Activated B cell treated with CpG ODN at 0.5 μM for 24 hours (primary cell): Measurements from ENCODE around the gene PARP1. TPM values are rescaled to one million over a fixed set of nuclear protein-coding genes. Genes with fewer than 3 reads are reported as not detected.

Experiments
- ATAC-seq: fragments of 200-7000 bp; cut with Tn5 transposase; one replicate; pipeline ENCODE4 v1.10.0; 2021; ENCODE audit warnings: low read depth, mild to moderate bottlenecking, moderate library complexity
- CTCF ChIA-PET: fragments of 350-600 bp; sonication (Branson Sonifier 250); formaldehyde crosslinking; loops from one replicate; lab custom pipeline; 2021; ENCODE audit warnings: antibody characterized with exemption; lab: Charles Lee
- POLR2A ChIA-PET: fragments of 350-600 bp; sonication (Branson Sonifier 250); formaldehyde crosslinking; loops from one replicate; lab custom pipeline; 2021; ENCODE audit warnings: antibody characterized with exemption; lab: Charles Lee
- DNase-seq: peaks from one replicate; pipeline ENCODE4 v3.0.0; 2022
- H3K27ac Mint-ChIP-seq: one replicate; pipeline ENCODE4 v1.8.0; 2020; ENCODE audit warnings: mixed read lengths
- H3K27me3 Mint-ChIP-seq: one replicate; pipeline ENCODE4 v1.8.0; 2021; ENCODE audit warnings: mixed read lengths
- H3K36me3 Mint-ChIP-seq: one replicate; pipeline ENCODE4 v1.8.0; 2021; ENCODE audit warnings: low read depth, mixed read lengths
- H3K4me1 Mint-ChIP-seq: one replicate; pipeline ENCODE4 v1.8.0; 2021; ENCODE audit warnings: mixed read lengths
- H3K4me3 Mint-ChIP-seq: one replicate; pipeline ENCODE4 v1.8.0; 2020; ENCODE audit warnings: mild to moderate bottlenecking, mixed read lengths
- H3K9me3 Mint-ChIP-seq: one replicate; pipeline ENCODE4 v1.8.0; 2020; ENCODE audit warnings: mixed read lengths
- CTCF ChIP-seq: fragments of 200-600 bp; IDR thresholded peaks from one replicate; pipeline ENCODE4 v1.8.0; 2022; ENCODE audit warnings: antibody characterized with exemption, mild to moderate bottlenecking
- intact Hi-C: fragments of 100-400 bp; cut with micrococcal nuclease; formaldehyde crosslinking; loops from one replicate; pipeline ENCODE4 v1.15.1; 2024
- total RNA-seq: library from RNA; stranded (reverse); gene quantifications from 2 replicates; pipeline ENCODE4 v1.2.3, GENCODE V29; 2022

PARP1 gene
- total RNA-seq, 1 donor from 2014 or later, result 260 TPM

GRCh38 chr1:226407199-226407496 is 745 bp downstream of the PARP1 start:
- DNase-seq (no peak), ATAC-seq (peak; percentile 15)
- H3K9me3 Mint-ChIP-seq, result no peaks in the 10 kb centered on the region
- no peak for TF ChIP-seq CTCF
- peak overlapping the region; percentile 96 for H3K27ac Mint-ChIP-seq
- H3K36me3 Mint-ChIP-seq, result peaks cover 21% of the 10 kb centered on the region
- H3K4me3 Mint-ChIP-seq, result peak overlapping the region; percentile 98
- POLR2A ChIA-PET, result interaction anchor here (0.6 to 3.9 kb wide), 20 partner anchors 8 to 951 kb away, joined by 3 to 18 read pairs (median 4); partner anchors contain the start of genes H3-3A, LIN9 and SDE2
- peaks cover 62% of the 10 kb centered on the region for H3K4me1 Mint-ChIP-seq
- CTCF ChIA-PET, result interaction anchor here (1.0 to 3.8 kb wide), 11 partner anchors 10 to 940 kb away, joined by 3 to 22 read pairs (median 4); partner anchors contain the start of gene LIN9
- H3K27me3 Mint-ChIP-seq, result no peaks in the 10 kb centered on the region
- intact Hi-C loops, result loop anchor here (1.0 to 5.0 kb wide), 11 partner anchors 46 to 1975 kb away; partner anchors contain the start of genes IBA57, LBR, SDE2 and WDR26

GRCh38 chr1:226406401-226406881 is 1.5 kb downstream of the PARP1 start:
- Mint-ChIP-seq H3K4me1 (peaks cover 69% of the 10 kb centered on the region), H3K27ac (peak overlapping the region; percentile 96), H3K9me3 (no peaks in the 10 kb centered on the region), H3K36me3 (peaks cover 28% of the 10 kb centered on the region), H3K4me3 (peak overlapping the region; percentile 98), H3K27me3 (no peaks in the 10 kb centered on the region)
- intact Hi-C loops, result loop anchor here (1.0 to 5.0 kb wide), 10 partner anchors 46 to 1974 kb away; partner anchors contain the start of genes IBA57, LBR, SDE2 and WDR26
- ChIA-PET POLR2A (interaction anchor here (0.6 to 3.9 kb wide), 14 partner anchors 35 to 951 kb away, joined by 3 to 18 read pairs (median 4); partner anchors contain the start of gene SDE2), CTCF (interaction anchor here (0.8 to 3.8 kb wide), 5 partner anchors 18 to 281 kb away, joined by 3 to 22 read pairs (median 4); no protein-coding TSS in a partner anchor)
- peak; percentile 12 for ATAC-seq
- DNase-seq, result no peak
- TF ChIP-seq CTCF, result no peak

- ATAC-seq, result no peak
Observed at GRCh38 chr1:226405411-226405988, 2.4 kb downstream of the PARP1 start.

GRCh38 chr1:226404904-226405222 is 3.0 kb downstream of the PARP1 start:
- H3K36me3 Mint-ChIP-seq, result peaks cover 44% of the 10 kb centered on the region
- peak overlapping the region; percentile 98 for H3K4me3 Mint-ChIP-seq
- no peak for ATAC-seq
- no peaks in the 10 kb centered on the region for H3K9me3 Mint-ChIP-seq
- no peak for TF ChIP-seq CTCF
- H3K27ac Mint-ChIP-seq, result peak overlapping the region; percentile 96
- peaks cover 84% of the 10 kb centered on the region for H3K4me1 Mint-ChIP-seq
- no peaks in the 10 kb centered on the region for H3K27me3 Mint-ChIP-seq
- intact Hi-C loops, result loop anchor here (5.0 kb wide), 8 partner anchors 327 to 1973 kb away; partner anchors contain the start of genes IBA57, LBR, SDE2 and WDR26
- POLR2A ChIA-PET, result interaction anchor here (0.6 to 3.9 kb wide), 3 partner anchors 33 to 373 kb away, joined by 3 to 18 read pairs (median 4); no protein-coding TSS in a partner anchor
- DNase-seq, result no peak
- CTCF ChIA-PET, result interaction anchor here (0.7 to 3.8 kb wide), 2 partner anchors 165 to 279 kb away, joined by 3 to 22 read pairs; no protein-coding TSS in a partner anchor

More at GRCh38 chr1:226405411-226405988, 2.4 kb downstream of the PARP1 start:
- Mint-ChIP-seq H3K36me3 (peaks cover 38% of the 10 kb centered on the region), H3K9me3 (no peaks in the 10 kb centered on the region), H3K27me3 (no peaks in the 10 kb centered on the region), H3K27ac (peak overlapping the region; percentile 96), H3K4me1 (peaks cover 78% of the 10 kb centered on the region), H3K4me3 (peak overlapping the region; percentile 98)
- DNase-seq, result no peak
- no peak for TF ChIP-seq CTCF
- intact Hi-C loops, result loop anchor here (5.0 kb wide), 8 partner anchors 327 to 1973 kb away; partner anchors contain the start of genes IBA57, LBR, SDE2 and WDR26
- ChIA-PET CTCF (interaction anchor here (0.7 to 3.8 kb wide), 4 partner anchors 28 to 280 kb away, joined by 3 to 22 read pairs (median 4); no protein-coding TSS in a partner anchor), POLR2A (interaction anchor here (0.6 to 3.9 kb wide), 5 partner anchors 34 to 406 kb away, joined by 3 to 18 read pairs (median 4); partner anchors contain the start of gene SDE2)
